Neuronal stem cell (in vitro differentiated cells): ENCODE data around the gene NSUN4. TPM values are rescaled to one million over a fixed set of nuclear protein-coding genes. Genes with fewer than 3 reads are reported as not detected.
A peak's percentile ranks its signal among the peaks of the same experiment; 100 is the strongest.

Experiments
- DNase-seq: peaks from one replicate; pipeline ENCODE4 v3.0.0-alpha.2; 2013; ENCODE audit warnings: low spot score
- H2AFZ ChIP-seq: one replicate; pipeline ENCODE4 v1.6.1; 2013; ENCODE audit warnings: mild to moderate bottlenecking, low read length, inconsistent platforms
- H2AK5ac ChIP-seq: 2 replicates; pipeline ENCODE4 v1.6.1; 2013; ENCODE audit warnings: low read depth, mild to moderate bottlenecking, inconsistent platforms, low read length, moderate library complexity, mixed read lengths
- H2BK120ac ChIP-seq: 2 replicates; pipeline ENCODE4 v1.6.1; 2013; ENCODE audit warnings: low read depth, mild to moderate bottlenecking, inconsistent platforms, low read length, moderate library complexity, mixed read lengths
- H2BK12ac ChIP-seq: one replicate; pipeline ENCODE4 v1.6.1; 2013; ENCODE audit warnings: low read length, inconsistent platforms
- H2BK15ac ChIP-seq: 2 replicates; pipeline ENCODE4 v1.6.1; 2013; ENCODE audit warnings: mild to moderate bottlenecking, low read length, inconsistent platforms, mixed read lengths
- H2BK5ac ChIP-seq: one replicate; pipeline ENCODE4 v1.6.1; 2013; ENCODE audit warnings: inconsistent platforms, mild to moderate bottlenecking, low read length, moderate library complexity
- H3K14ac ChIP-seq: one replicate; pipeline ENCODE4 v1.6.1; 2013; ENCODE audit warnings: low read length, inconsistent platforms
- H3K18ac ChIP-seq: 2 replicates; pipeline ENCODE4 v1.6.1; 2013; ENCODE audit warnings: low read length, inconsistent platforms
- H3K23ac ChIP-seq: 2 replicates; pipeline ENCODE4 v1.6.1; 2013; ENCODE audit warnings: low read depth, mild to moderate bottlenecking, mixed read lengths, low read length, inconsistent platforms; ENCODE audit not compliant: poor library complexity
- H3K27ac ChIP-seq: replicated peaks from 3 replicates; pipeline ENCODE4 v1.5.1; 2013; ENCODE audit warnings: low read length, inconsistent platforms
- H3K27me3 ChIP-seq, 3 experiments: 2 replicates each; pipeline ENCODE4 v1.6.1; 2013; ENCODE audit warnings: low read length in 3 of 3, mild to moderate bottlenecking in 2 of 3, inconsistent platforms in 1 of 3, low read depth in 1 of 3, mixed read lengths in 1 of 3, moderate library complexity in 1 of 3; ENCODE audit not compliant: control insufficient read depth in 3 of 3, insufficient read depth in 3 of 3
- H3K36me3 ChIP-seq, 2 donors: replicated peaks in 1 of 2; 2 replicates each; pipeline ENCODE4 v1.6.1; 2013; ENCODE audit warnings: low read length in 2 of 2; ENCODE audit not compliant: control insufficient read depth in 2 of 2, insufficient read depth in 2 of 2
- H3K4ac ChIP-seq: 2 replicates; pipeline ENCODE4 v1.6.1; 2013; ENCODE audit warnings: inconsistent platforms, mild to moderate bottlenecking, low read length, moderate library complexity
- H3K4me1 ChIP-seq, 2 donors: 1 replicate in 1 of 2; 2 replicates in 1 of 2; pipeline ENCODE4 v1.6.1; 2013; ENCODE audit warnings: low read length in 2 of 2, low read depth in 1 of 2; ENCODE audit not compliant: control insufficient read depth in 2 of 2, insufficient read depth in 1 of 2
- H3K4me2 ChIP-seq: one replicate; pipeline ENCODE4 v1.6.1; 2013; ENCODE audit warnings: mild to moderate bottlenecking, low read length, inconsistent platforms; ENCODE audit not compliant: insufficient read depth, poor library complexity, severe bottlenecking
- H3K4me3 ChIP-seq, 2 donors: 2 replicates each; pipeline ENCODE4 v1.5.1; 2013; ENCODE audit warnings: low read length in 2 of 2, mild to moderate bottlenecking in 2 of 2, inconsistent platforms in 1 of 2, moderate library complexity in 1 of 2
- H3K79me1 ChIP-seq: one replicate; pipeline ENCODE4 v1.6.1; 2013; ENCODE audit warnings: low read depth, mild to moderate bottlenecking, inconsistent platforms, low read length, moderate library complexity
- H3K9ac ChIP-seq: one replicate; pipeline ENCODE4 v1.6.1; 2013; ENCODE audit warnings: mild to moderate bottlenecking, low read depth, low read length, inconsistent platforms; ENCODE audit not compliant: poor library complexity
- H3K9me3 ChIP-seq, 2 donors: replicated peaks in 1 of 2; 2 replicates each; pipeline versions ENCODE3 to v1.6.1; 2013; ENCODE audit warnings: low read length in 2 of 2, mild to moderate bottlenecking in 2 of 2, inconsistent platforms in 1 of 2, low read depth in 1 of 2, mixed read lengths in 1 of 2, moderate library complexity in 1 of 2; ENCODE audit not compliant: control insufficient read depth in 2 of 2, insufficient read depth in 1 of 2
- H4K8ac ChIP-seq: one replicate; pipeline ENCODE4 v1.6.1; 2013; ENCODE audit warnings: low read depth, mild to moderate bottlenecking, inconsistent platforms, low read length, moderate library complexity
- H4K91ac ChIP-seq: one replicate; pipeline ENCODE4 v1.6.1; 2013; ENCODE audit warnings: low read length, low read depth, mild to moderate bottlenecking, inconsistent platforms; ENCODE audit not compliant: poor library complexity
- WGBS, 2 donors: extraction: QIAGEN DNeasy Blood & Tissue Kit; methylation state at CpG; one replicate each; pipeline ENCODE4 v1.1.7; 2013; ENCODE audit warnings: missing lambda C conversion rate in 2 of 2, mixed read lengths in 1 of 2; ENCODE audit not compliant: insufficient read length in 2 of 2, insufficient replicate concordance in 1 of 2; ENCODE audit errors: extremely low coverage in 2 of 2; 5-methylcytosine and 5-hydroxymethylcytosine counted together
- polyA plus RNA-seq, 2 experiments: library from polyadenylated mRNA; stranded (reverse); fragments of 200-250 nt; gene quantifications; one replicate each; pipeline ENCODE4 v1.2.3, GENCODE V29; 2013

The NSUN4 gene
- 11.7 TPM for polyA plus RNA-seq (2013, experiment 1 of 2)
- polyA plus RNA-seq (2013, experiment 2 of 2): 12.8 TPM

GRCh38 chr1:46340404-46341221, at the start of gene NSUN4:
Gene NSUN4 (plus strand): TSS chr1:46340807. CDS start chr1:46340827, 20 bp downstream.
- peak within 1 kb of the TSS; percentile 91 for H2AFZ ChIP-seq
- H2AK5ac ChIP-seq: peak within 1 kb of the TSS; percentile 14
- H2BK15ac ChIP-seq: no peak within 1 kb of the TSS
- H2BK12ac ChIP-seq: no peak within 1 kb of the TSS
- H3K9ac ChIP-seq: peak within 1 kb of the TSS; percentile 78
- peak within 1 kb of the TSS; percentile 51 for H3K23ac ChIP-seq
- H3K27ac ChIP-seq: peak within 1 kb of the TSS; percentile 95
- H2BK5ac ChIP-seq: peak within 1 kb of the TSS; percentile 33
- no CpG with 5 or more reads among the region's 53 CpGs for WGBS, 2 donors
- H3K4me1 ChIP-seq: peaks cover 0 to 8% of the 10 kb centered on the region in 2 donors
- no peaks in the 10 kb centered on the region for H3K27me3 ChIP-seq
- H4K91ac ChIP-seq: no peak within 1 kb of the TSS
- no peak within 1 kb of the TSS for H3K14ac ChIP-seq
- H3K36me3 ChIP-seq: peaks cover 25 to 42% of the 10 kb centered on the region in 2 donors
- H3K79me1 ChIP-seq: peaks cover 7% of the 10 kb centered on the region
- peak within 1 kb of the TSS; percentile 86 for H3K18ac ChIP-seq
- no peak within 1 kb of the TSS for H4K8ac ChIP-seq
- peak within 1 kb of the TSS; percentile 67 for H3K4me2 ChIP-seq
- peak within 1 kb of the TSS; percentile 71 to 86 for H3K4me3 ChIP-seq
- H3K4ac ChIP-seq: no peak within 1 kb of the TSS
- no peak within 1 kb of the TSS for H2BK120ac ChIP-seq
- no peaks in the 10 kb centered on the region for H3K9me3 ChIP-seq
- peak; percentile 80 for DNase-seq

GRCh38 chr1:46295306-46295705, 45.3 kb upstream of the NSUN4 start:
- Histone ChIP-seq H3K14ac (no peak overlapping the region), H3K9me3 (no peaks in the 10 kb centered on the region), H3K18ac (no peak overlapping the region), H3K9ac (no peak overlapping the region), H3K4me2 (no peak overlapping the region), H3K36me3 (peaks cover 17 to 74% of the 10 kb centered on the region in 2 donors), H2AK5ac (no peak overlapping the region), H3K27me3 (no peaks in the 10 kb centered on the region), H3K79me1 (no peaks in the 10 kb centered on the region), H2BK120ac (no peak overlapping the region), H3K4me3 (no peak overlapping the region), H3K4me1 (peaks cover 0 to under 1% of the 10 kb centered on the region in 2 donors), H4K8ac (no peak overlapping the region), H3K4ac (no peak overlapping the region), H2BK15ac (no peak overlapping the region), H4K91ac (no peak overlapping the region), H2BK12ac (no peak overlapping the region), H2BK5ac (no peak overlapping the region), H2AFZ (no peak overlapping the region), H3K27ac (no peak overlapping the region), H3K23ac (no peak overlapping the region)
- no peak for DNase-seq
- no CpG with 5 or more reads among the region's 2 CpGs for whole genome bisulfite sequencing, 2 donors

- no peak overlapping the region for H3K27ac ChIP-seq
- H3K4me2 ChIP-seq: no peak overlapping the region
- no peak overlapping the region for H3K14ac ChIP-seq
- H3K36me3 ChIP-seq: peaks cover 15 to 52% of the 10 kb centered on the region in 2 donors
- no peak overlapping the region for H3K4me3 ChIP-seq
- no peaks in the 10 kb centered on the region for H3K9me3 ChIP-seq
- no peak overlapping the region for H2AFZ ChIP-seq
- DNase-seq: no peak
- H3K18ac ChIP-seq: no peak overlapping the region
- no peak overlapping the region for H2AK5ac ChIP-seq
- H4K8ac ChIP-seq: no peak overlapping the region
- no peak overlapping the region for H3K4ac ChIP-seq
- no peak overlapping the region for H2BK15ac ChIP-seq
- H2BK120ac ChIP-seq: no peak overlapping the region
- no peak overlapping the region for H3K23ac ChIP-seq
- H4K91ac ChIP-seq: no peak overlapping the region
- H3K9ac ChIP-seq: no peak overlapping the region
- H2BK5ac ChIP-seq: no peak overlapping the region
- H3K27me3 ChIP-seq: no peaks in the 10 kb centered on the region
- H2BK12ac ChIP-seq: no peak overlapping the region
- peaks cover 6% of the 10 kb centered on the region for H3K79me1 ChIP-seq
- peaks cover 8 to 9% of the 10 kb centered on the region in 2 donors for H3K4me1 ChIP-seq
Measured at GRCh38 chr1:46298387-46298786, 42.2 kb upstream of the NSUN4 start.

- H3K9me3 ChIP-seq: no peaks in the 10 kb centered on the region
- WGBS, 2 donors: no CpG with 5 or more reads among the region's 6 CpGs
- peak overlapping the region; percentile 98 for H3K9ac ChIP-seq
- peak overlapping the region; percentile 98 for H2BK5ac ChIP-seq
- H2BK120ac ChIP-seq: peak overlapping the region; percentile 4
- no peak overlapping the region for H4K8ac ChIP-seq
- no peaks in the 10 kb centered on the region for H3K27me3 ChIP-seq
- H3K4me2 ChIP-seq: peak overlapping the region; percentile 98
- no peak overlapping the region for H3K23ac ChIP-seq
- peaks cover 9 to 32% of the 10 kb centered on the region in 2 donors for H3K36me3 ChIP-seq
- H2AFZ ChIP-seq: peak overlapping the region; percentile 86
- DNase-seq: no peak
- H3K4me1 ChIP-seq: peaks cover 10 to 12% of the 10 kb centered on the region in 2 donors
- no peak overlapping the region for H3K4ac ChIP-seq
- peak overlapping the region; percentile 44 for H2AK5ac ChIP-seq
- peak overlapping the region; percentile 98 for H3K18ac ChIP-seq
- H2BK15ac ChIP-seq: no peak overlapping the region
- peak overlapping the region; percentile 87 to 93 for H3K4me3 ChIP-seq
- H3K27ac ChIP-seq: peak overlapping the region; percentile 86
- no peak overlapping the region for H2BK12ac ChIP-seq
- no peak overlapping the region for H4K91ac ChIP-seq
- H3K79me1 ChIP-seq: peaks cover 6% of the 10 kb centered on the region
- H3K14ac ChIP-seq: no peak overlapping the region
Measured at GRCh38 chr1:46300673-46301405, 39.8 kb upstream of the NSUN4 start.
